GM18498 (cell line): ENCODE data around the gene ACD.

Experiments used
- ATAC-seq: cut with Tn5 transposase; IDR thresholded peaks from one replicate; pipeline ENCODE4 v1.9.1; 2021; ENCODE audit warnings: mild to moderate bottlenecking, moderate library complexity; ENCODE audit not compliant: unreplicated experiment

Gene ACD

GRCh38 chr16:67676516-67676915 lies 16.5 kb upstream of the ACD start:
- ATAC-seq = no peak

GRCh38 chr16:67675999-67676398 lies 15.9 kb upstream of the ACD start:
- ATAC-seq = no peak

DNA sequence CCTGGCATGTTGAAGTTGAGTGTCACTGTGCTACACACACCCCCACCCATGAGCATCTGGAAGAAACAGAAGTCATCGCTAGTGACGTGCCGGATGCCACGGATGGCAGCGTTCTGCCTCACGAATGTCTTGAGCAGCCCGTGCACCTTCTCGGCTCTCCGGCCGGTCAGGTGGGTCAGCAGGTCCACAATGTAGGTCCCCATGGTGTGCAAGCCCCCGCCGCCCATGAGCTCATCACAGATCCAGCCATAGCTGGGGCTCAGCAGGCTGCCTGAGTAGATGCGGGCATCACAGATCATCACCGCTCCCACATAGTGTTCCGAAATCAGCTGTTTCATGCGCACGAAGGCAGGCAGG lies 15.5 kb upstream of the ACD start:
- ATAC-seq = no peak

GRCh38 chr16:67674851-67675578 lies 15.0 kb upstream of the ACD start:
- no peak for ATAC-seq

- ATAC-seq = no peak
These were observed 13.9 kb upstream of the ACD start for GRCh38 chr16:67673712-67674580.

- ATAC-seq = no peak
These were observed 12.9 kb upstream of the ACD start for GRCh38 chr16:67672739-67673662.

DNA sequence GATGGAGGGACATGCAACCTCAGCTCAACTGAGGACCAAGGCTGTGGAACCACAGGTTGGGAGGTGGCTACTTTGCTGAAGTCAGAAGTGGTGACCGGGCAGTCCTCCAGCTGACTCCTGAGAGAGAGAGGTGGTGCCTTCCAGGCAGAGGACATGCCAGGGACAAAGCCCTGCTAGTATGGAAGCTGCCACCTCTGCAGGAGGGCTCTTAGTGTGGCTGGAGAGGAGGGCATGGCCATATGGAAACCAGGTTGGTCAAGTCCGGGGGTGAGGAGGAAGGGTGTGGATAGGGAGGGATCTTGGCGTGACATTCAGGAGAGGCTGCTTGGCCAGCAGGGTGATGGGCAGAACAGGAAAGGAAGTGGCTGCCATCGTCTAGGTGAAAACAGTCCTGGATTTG lies 12.2 kb upstream of the ACD start:
- ATAC-seq = no peak

DNA sequence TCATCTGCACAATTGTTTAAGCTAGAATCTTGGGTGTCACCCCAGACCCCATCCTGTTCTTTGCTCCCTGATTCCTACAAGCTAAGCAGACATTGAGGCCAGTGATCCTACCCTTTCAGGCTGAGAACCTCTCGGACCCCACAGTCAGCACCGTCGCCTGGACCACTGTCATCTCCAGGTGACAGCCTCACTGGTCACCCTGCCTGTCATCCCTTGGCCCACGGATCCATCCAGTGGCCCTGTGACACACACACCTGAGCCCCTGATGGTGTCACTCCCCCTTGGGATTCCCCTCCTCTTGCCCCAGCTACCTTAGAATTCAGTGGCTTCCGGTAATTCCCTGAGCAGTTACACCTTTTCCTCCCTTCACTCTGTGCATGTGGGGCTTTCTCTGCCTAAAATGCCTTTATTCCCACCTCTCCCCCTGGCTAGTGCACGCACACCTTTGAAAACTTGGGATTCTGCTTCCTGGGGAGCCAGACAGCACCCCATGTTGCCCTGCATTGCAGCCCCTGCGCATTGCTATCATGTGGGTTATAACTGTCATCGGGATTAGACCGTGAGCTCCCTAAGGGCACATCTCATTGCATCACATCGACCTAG lies 9.5 kb upstream of the ACD start:
- no peak for ATAC-seq

- no peak for ATAC-seq
These were observed 8.6 kb upstream of the ACD start for GRCh38 chr16:67668495-67669157.

- peak; percentile 82 for ATAC-seq
These were observed 7.9 kb upstream of the ACD start for GRCh38 chr16:67667817-67668494.

DNA sequence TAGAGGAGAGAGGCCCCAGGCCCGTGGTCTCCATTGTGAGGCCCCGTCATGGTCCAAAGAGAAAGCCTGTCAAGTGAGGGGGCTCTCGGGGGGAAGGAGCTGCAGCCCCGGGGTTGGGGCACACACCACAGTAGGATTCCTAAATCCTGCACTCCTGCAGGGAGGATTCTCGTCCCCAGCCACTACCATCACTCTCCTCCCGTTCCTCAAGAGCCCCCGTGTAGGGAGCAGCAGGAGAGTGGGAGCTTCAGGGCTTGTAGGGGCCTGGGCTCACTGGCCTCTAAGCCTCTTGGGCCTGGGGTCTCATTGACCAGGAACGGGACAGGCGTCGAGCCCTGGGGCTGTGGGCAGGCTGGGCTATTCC lies 7.4 kb upstream of the ACD start:
- no peak for ATAC-seq

DNA sequence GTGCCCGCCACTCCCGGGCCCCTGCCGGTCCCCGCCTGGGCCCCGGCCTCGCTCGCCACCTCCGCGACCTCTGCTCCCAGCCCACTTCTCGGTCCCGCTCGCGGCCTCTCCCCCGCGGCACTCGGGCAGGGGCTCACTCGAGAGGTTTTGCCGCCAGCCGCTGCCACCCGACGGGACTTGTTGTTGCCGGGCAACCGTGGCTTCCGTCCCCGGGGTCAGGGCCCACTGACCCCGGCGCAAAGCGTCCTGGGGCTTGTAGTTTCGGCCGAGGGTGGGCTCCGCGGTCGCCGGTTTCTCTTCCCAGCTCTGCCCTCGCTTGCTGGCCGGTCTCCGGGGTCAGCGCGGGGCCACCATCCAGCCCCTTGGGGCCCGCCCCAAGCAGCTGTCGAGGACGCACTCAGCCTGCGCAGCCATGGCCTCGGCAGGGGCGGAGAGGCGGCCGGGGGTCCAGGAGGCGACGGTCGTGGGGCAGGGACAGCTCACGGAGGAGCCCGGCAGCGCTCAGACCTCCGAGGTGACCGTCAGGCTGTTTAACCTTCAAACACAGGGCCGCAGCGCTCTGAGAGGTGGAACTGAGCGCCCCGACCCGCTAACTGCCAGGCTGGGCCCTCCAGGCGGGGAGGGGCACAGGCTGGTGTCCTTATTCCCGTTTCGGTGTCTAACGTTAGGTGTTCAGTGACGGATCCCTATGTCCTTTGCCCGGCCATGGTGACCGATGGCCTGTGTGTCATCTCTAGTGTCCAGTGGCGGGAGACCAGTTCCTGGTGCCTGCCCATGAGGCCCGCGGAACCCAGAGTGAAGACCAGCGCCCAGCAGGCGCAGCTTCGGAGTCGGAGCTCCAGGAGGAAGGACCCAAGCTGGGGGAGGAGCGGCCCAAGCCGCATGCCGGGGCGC lies 6.7 kb upstream of the ACD start, which contains the start of the genes C16orf86 and ENKD1:
TSS of gene C16orf86 (plus strand) at position 256 of the 894 bp plus-strand sequence. CDS start at position 413, 157 bp downstream.
TSS of gene ENKD1 (minus strand) at position 192 of the 894 bp plus-strand sequence. CDS start 308 bp downstream, outside the sequence.
- peak; percentile 62 for ATAC-seq

DNA sequence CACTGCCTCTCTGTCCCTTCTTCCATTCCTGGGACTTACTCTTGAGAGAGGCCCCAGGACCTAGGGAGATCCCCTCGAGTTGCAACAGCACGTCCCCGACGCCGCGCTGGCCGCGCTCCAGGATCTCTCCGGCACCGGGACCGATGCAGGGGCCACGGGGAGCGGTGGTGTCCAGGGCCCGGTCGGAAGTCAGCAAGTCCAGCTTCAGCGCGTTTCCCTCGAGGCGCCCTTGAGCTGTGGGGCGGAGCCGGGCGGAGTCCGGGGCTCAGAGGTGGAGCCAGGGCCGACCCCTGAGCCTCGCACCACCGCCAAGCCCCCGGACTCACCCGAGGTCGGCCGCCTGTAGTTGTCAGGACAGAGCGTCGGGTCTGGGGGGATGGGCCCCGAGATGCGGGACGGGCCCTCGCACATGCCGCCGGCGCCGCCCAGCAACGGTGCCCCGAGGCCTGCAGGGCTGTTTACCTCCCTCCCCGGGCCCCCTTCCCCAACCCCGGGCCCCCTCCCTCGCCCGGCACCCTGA lies 6.0 kb upstream of the ACD start:
- ATAC-seq = peak; percentile 3

DNA sequence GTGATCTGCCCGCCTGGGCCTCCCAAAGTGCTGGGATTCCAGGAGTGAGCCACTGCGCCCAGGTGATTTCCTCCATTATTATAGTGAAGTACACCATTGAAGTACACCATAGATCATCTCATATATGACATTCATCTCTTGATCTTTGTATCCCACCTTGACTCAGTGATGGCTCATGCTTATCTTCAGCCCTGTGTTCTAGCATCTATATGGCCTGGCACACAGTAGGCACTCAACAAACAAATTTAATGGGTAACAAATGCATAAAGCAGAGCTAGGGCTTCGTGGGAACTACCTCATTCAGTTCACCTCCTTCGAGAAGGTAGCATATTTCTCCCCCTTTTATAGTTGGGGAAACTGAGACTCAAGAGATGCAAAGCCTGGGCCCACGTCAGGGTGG lies 5.5 kb upstream of the ACD start:
- no peak for ATAC-seq

DNA sequence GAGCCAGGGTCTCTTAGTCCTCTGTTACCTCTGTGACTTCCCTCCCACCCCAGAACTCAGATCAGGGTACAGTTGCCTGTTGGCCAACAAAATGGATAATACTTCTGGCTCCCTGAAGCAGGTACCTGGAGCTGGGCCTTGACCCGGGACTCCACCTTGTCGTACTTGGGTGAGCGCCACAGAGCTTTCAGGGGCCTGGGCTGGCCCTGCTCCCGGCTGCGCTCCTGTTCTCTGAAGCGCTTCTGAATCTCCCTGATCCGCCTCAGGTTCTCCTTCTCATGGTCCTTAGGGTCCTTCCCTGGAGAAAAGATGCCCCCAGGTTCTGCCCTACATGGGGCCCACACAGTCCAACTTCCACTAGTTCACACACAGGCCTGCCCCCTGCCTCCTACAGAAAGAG lies 4.8 kb upstream of the ACD start:
- ATAC-seq = no peak

DNA sequence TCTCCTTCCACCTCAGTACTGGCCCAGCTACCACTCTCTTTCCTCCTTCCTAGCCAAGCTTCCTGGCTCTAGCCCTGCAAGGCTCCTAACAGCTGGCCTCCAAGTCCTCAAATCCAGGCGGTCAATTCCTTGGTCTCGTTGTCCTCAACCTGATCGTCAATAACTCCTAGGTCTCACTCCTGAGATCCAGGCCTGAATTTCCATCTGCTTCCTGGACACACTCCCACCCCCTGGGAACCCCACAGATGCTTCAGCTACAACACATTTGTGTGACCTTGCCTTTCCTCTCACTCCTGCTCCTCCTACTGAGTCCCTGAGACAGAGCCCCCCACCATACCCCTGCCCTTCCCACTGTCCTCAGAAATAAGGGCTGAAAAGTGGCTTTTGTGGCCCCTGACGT lies 4.2 kb upstream of the ACD start:
- no peak for ATAC-seq

GRCh38 chr16:67663877-67664222 lies 3.8 kb upstream of the ACD start:
- ATAC-seq = no peak

DNA sequence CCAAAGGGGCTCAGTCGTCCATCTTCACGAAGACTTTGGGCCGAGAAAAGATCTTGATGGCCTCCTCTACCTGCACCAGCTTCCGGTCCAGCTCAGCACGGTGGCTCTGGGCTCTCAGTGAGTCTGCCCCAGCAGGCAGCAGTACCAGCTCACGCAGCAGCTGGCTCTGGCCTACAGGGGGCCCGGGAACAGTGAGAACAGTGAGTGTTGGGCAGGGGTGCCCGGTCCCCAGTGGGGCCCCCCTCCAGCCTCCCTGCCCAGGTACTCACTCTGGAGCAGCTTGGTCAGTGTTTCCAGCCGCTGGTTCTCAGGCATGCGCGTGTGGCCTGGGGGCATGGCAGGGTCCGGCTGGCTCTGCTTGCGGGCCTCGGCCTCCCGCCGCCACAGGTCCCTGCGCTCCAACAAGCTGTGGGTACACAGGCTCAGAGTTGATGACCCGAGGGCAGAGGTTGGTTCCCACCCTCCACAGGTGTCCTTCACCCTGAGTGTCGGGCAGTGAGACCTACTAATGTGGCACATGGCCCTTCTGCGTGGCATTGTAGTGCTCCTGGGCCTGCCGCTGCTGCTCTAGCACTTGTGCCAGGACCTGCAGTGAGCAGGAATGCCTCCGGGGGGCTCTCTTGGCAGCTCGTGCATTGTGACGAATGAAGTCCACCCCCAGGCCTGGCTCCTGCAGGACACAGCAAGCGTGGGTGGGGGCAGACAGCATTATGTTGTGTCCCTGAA lies 3.3 kb upstream of the ACD start:
- no peak for ATAC-seq
